Esophagus squamous epithelium (tissue), 4 donors: ENCODE data around the gene KIF1A.

ENCODE experiments used
- CTCF ChIP-seq, 6 experiments: fragments of 450-650 bp in 4 of 6; fragments of 200-600 bp in 2 of 6; sonication (generic) in 2 of 6; IDR thresholded peaks; one replicate each; pipeline ENCODE4 v1.5.1; 2016 to 2019; ENCODE audit warnings: antibody characterized with exemption in 6 of 6, mild to moderate bottlenecking in 4 of 6, moderate library complexity in 4 of 6
- POLR2A ChIP-seq, 4 donors: fragments of 450-650 bp; IDR thresholded peaks; one replicate each; pipeline ENCODE4 v1.6.1; 2017; ENCODE audit warnings: antibody characterized with exemption in 4 of 4, mild to moderate bottlenecking in 4 of 4, moderate library complexity in 3 of 4

- TF ChIP-seq POLR2A (IDR thresholded peaks at IDR 0.05) (no peak), CTCF (IDR thresholded peaks at IDR 0.05) (no peak)
Observed at GRCh38 chr2:240769096-240769495, 50.9 kb downstream of the KIF1A start.
